GM18909 (cell line): Measurements from ENCODE around the gene MASP2.
"Not testable (repeated sequence)": the region's sequence is repeated elsewhere in the genome, so short reads cannot be mapped to it uniquely, and the experiment has no call there.

Experiments used
- ATAC-seq: cut with Tn5 transposase; IDR thresholded peaks from one replicate; pipeline ENCODE4 v1.9.1; 2021; ENCODE audit warnings: mild to moderate bottlenecking; ENCODE audit not compliant: unreplicated experiment, poor library complexity

The MASP2 gene

GRCh38 chr1:11046625-11047365 lies at the start of gene MASP2:
Gene MASP2 (minus strand): TSS chr1:11047239. CDS start chr1:11047207, 32 bp downstream.
- no peak for ATAC-seq

GRCh38 chr1:11083784-11084183 lies 36.7 kb upstream of the MASP2 start:
- not testable (repeated sequence) for ATAC-seq

DNA sequence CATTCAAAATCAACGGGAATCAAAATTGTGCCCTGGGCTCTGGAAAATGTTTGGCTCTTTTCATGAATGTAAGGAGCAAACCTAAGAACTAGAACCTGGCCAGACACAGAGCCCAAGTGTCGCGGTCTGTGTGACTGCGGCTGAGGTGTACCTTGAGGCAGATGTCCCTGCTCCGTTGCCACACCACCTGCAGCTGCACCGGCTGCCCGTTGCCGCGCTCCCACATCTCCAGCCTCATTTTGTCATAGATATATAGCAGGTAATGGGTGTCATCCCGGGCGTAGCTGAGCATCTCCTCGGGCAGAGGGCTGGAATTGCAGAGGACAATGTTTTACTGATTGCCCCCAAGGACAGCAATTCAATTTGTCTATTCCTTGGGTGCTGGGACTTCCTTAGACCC lies 33.9 kb upstream of the MASP2 start:
- no peak for ATAC-seq

GRCh38 chr1:11078631-11079030 lies 31.6 kb upstream of the MASP2 start:
- no peak for ATAC-seq

DNA sequence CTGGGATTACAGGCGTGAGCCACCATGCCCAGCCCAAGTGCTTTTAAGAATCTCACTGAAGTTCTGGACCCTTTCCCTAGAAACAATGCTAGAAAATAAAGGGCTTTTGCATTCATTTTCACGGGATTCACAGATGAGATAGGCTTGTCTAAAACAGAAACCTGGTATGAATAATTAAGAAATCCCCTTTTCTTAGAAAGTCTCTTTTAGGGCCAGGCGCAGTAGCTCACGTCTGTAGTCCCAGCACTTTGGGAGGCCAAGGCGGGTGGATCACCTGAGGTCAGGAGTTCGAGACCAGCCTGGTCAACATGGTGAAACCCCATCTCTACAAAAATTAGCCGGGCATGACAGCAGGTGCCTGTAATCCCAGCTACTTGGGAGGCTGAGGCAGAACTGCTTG lies 26.4 kb upstream of the MASP2 start:
- ATAC-seq = not testable (repeated sequence)

GRCh38 chr1:11072216-11072917 lies 25.3 kb upstream of the MASP2 start:
- no peak for ATAC-seq

- no peak for ATAC-seq
Observed at GRCh38 chr1:11071463-11072215, 24.6 kb upstream of the MASP2 start.

- no peak for ATAC-seq
Observed at GRCh38 chr1:11070876-11071275, 23.8 kb upstream of the MASP2 start.

DNA sequence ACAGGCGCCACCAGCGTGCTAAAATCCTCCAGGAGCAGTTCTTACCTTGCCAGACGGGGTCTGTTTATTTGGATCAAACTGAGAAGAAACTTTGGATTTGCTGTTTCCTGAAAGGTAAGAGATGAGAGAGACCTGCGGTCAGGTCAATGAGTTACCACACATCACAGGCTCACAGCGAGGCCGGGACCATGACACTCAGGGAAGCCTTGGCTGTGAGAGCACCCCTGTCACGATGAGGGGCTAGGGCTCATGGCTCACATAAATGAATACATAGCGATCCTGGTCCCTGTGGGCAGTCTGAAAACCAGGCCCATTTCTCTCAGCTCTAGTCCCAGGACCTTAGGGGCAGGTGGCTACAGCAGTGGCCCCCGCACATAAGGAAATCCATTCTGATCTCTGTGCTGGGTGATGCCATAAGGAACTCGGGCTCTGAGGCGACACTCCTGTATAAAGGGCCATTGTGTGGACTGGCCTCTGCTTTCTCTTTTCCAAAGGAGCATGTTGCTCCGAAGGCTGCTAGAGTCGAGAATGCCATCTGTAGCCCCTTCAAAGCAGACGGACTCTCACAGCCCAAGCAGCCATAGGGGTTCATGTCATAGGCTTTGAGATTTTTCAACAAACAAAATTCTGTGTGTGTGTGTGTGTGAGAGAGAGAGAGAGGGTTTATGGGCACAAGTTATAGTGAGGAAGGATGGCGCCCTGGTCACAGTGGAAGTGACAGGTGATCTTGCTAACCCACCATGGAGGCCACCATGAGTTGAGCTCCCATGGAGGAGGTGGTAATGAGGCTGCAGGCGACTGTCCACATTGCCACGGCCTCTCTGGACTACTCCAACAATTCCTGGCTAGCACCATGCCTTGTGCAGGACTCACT lies 21.8 kb upstream of the MASP2 start:
- ATAC-seq = no peak

DNA sequence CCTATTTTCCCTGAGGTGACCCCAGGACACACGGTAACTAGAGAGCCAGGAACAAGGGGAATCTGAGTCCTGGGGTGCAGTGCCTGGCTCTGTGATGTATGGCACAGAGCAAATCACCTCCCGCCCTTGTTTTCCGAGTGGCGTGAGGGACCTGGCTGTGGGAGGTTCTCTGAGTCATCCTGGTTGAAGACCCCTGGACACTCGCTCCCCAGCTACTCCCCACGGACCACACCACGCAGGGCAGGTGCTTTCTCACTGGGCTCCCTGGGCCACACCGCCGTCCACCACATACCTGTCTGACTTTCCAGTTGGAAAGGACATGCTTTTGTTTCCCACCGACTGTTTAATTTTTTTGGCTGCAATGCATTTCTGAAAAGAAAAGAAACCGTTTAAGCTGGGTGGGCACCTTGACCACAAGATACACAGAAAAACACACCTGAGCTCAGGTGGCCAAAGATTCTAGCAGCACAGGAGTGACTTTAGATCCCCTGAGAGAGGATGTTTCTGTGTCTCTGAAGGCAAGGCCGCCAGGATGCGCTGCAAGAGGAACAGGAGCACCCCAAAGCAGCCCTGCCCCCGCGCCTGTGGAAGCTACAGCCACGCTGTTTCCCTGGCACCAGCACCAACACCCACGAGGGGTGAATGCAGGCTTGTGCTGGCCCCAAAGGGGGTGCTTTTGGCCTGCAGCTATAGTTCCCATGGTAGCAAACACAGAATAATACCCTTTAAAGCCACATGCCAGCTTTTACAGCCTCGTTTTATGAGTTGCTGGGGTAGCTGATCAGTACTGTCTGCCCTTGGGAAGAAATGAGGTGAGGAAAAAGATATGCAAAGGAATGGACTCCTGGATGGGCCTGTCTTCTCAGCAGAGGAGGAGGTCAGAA lies 20.9 kb upstream of the MASP2 start:
- no peak for ATAC-seq

DNA sequence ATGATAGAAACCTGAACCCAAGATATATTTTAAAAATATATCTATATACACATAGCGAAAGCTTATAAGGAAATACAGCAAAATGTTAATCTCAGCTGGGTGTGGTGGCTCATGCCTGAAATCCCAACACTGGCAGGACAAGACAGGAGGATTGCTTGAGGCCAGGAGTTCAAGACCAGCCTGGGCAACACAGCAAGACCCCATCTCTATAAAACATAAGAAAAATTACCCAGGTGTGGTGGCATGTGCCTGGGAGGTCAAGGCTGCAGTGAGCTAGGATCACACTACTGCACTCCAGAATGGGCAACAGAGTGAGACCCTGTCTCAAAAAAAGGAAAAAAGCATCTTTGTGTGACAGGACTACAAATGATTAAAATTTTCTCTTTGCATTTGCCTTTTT lies 18.8 kb upstream of the MASP2 start:
- ATAC-seq = no peak

DNA sequence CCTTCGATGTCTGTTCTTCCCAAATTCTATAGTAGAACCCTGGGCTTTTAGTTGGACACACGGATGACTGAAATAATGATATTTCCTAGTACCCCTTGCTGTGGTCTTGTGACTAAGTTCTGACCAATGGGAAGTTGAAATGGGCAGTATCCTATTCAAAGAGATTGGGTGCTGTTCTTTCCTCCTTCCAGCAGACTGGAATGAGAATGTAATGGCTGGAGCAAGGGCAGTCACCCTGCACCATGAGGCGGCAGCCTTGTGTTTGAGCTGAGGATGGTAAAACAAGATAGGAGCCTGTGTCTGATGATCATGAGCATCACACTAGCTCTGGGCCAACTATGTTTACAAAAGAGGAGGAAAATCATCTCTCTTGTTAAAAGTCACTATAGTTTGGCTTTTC lies 17.9 kb upstream of the MASP2 start:
- no peak for ATAC-seq

DNA sequence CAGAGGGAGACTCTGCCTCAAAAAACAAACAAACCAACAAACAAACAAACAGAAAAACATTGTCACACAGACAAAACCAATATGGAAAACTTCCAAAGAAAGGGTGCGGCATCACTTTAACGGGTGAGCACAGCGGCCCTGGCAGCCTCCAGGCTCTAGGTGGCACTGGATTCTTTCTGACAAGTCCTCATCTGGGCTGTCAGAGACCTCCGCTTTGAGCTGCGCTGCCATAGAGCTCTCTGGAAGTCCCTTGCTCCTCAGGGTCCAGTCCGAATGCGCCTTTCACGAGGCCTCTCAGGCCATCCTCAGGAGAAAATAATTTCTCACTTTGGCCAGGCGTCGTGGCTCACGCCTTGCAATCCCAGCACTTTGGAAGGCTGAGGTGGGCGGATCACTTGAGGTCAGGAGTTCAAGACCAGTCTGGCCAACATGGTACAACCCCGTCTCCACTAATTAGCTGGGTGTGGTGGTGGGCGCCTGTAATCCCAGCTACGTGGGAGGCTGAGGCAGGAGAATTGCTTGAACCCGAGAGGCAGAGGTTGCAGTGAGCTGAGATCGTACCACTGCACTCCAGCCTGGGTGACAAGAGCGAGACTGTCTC lies 17.0 kb upstream of the MASP2 start:
- not testable (repeated sequence) for ATAC-seq

DNA sequence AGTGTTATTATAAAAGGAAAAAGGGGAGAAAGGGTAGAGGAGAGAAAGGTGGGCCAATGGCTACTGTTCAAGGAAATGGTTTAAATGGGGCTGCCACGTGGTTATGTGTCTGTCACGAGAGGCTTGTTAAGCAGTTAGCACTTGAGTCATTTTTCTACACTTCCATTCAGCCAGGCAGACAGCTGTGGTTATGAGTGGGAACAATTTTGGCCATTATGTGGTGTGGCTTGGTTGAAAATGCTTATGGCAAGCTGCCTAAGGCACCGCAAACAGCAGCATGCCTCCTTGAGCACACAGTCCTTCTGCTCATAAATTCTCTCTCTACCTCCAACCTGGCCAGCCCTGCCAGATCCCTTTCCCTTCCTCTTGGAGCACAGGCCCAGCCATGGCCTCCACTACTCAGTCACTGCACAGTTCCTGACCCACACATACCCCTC lies 15.9 kb upstream of the MASP2 start:
- ATAC-seq = no peak

- ATAC-seq = no peak
Observed at GRCh38 chr1:11061652-11062365, 14.8 kb upstream of the MASP2 start.

DNA sequence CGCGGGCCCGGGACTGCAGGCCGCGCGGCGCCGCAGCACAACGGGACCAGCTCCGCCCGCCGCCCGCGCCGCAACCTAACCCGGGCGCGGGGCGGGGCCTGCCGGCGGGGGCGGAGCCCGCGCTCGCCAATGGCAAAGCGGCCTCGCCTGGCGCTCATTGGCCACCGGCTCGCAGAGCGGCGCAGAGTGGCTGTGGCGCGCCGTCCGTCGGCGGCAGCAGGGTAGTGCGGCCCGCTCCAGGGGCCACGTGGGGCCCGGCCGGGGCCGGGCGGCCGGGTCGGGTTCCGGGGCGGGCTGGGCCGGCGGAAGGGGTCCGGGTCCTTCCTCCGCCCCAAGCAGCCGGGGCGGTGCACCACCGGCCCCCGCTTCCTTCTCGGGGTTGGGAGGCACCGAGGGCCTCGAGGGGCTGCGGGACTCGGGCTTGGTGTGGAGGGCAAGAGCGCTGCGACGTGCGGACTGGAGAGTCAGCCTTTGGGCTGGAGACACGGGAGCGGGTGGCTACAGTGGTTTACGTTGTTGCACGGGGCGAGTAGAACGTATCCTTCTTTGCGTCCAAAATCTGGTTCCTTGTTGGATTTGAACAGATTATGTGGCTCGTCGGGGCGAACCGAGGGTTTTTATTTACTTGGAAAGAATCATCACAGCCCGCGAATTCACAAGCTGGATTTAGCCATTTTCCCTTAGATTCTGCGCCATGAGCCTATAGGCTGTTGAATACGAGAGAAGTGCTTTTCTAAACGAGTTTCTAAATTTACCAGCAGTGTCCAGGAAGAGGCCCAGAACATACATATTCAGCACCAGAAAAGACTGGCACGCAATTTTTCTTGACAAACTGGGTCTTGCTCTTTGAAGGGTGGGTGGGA lies 13.2 kb upstream of the MASP2 start, which contains the start of gene SRM:
Gene SRM, minus strand, starts transcription at position 51 of the 863 bp plus-strand sequence. CDS start 75 bp downstream, outside the sequence.
- ATAC-seq = peak; percentile 88
